Right lobe of liver (tissue), 6 donors: Measurements from ENCODE around the gene GOLT1A. TPM values are rescaled to one million over a fixed set of nuclear protein-coding genes. Genes with fewer than 3 reads are reported as not detected.

Experiments used
- ATAC-seq, 4 donors: fragments of 200-7000 bp; cut with Tn5 transposase; one replicate each; pipeline ENCODE4 v1.9.1; 2020; ENCODE audit warnings: mild to moderate bottlenecking in 4 of 4, moderate library complexity in 4 of 4
- DNase-seq, 3 donors: peaks; one replicate each; pipeline ENCODE4 v3.0.0-alpha.2; 2020
- H3K27ac ChIP-seq, 3 donors: fragments of 200-600 bp; one replicate each; pipeline ENCODE4 v1.8.0; 2022
- H3K27me3 ChIP-seq, 2 donors: fragments of 200-600 bp; one replicate each; pipeline ENCODE4 v1.8.0; 2022
- H3K36me3 ChIP-seq, 4 donors: fragments of 200-600 bp; sonication (generic) in 1 of 4; one replicate each; pipeline versions ENCODE4 v1.5.1 to v1.8.0; 2017 to 2022; ENCODE audit warnings: control low read depth in 1 of 4
- H3K4me1 ChIP-seq, 4 donors: fragments of 200-600 bp; sonication (generic) in 1 of 4; one replicate each; pipeline versions ENCODE4 v1.5.1 to v1.8.0; 2017 to 2022; ENCODE audit warnings: control low read depth in 1 of 4
- H3K4me3 ChIP-seq, 3 donors: fragments of 200-600 bp; one replicate each; pipeline ENCODE4 v1.8.0; 2022
- H3K9me3 ChIP-seq, 4 donors: fragments of 200-600 bp; sonication (generic) in 1 of 4; one replicate each; pipeline versions ENCODE4 v1.5.1 to v1.8.0; 2017 to 2022; ENCODE audit warnings: control low read depth in 1 of 4
- POLR2A ChIP-seq: fragments of 450-650 bp; IDR thresholded peaks from one replicate; pipeline ENCODE4 v1.6.1; 2017; ENCODE audit warnings: antibody characterized with exemption, mild to moderate bottlenecking
- WGBS: methylation state at CpG from one replicate; pipeline ENCODE4 v1.1.6; 2018; ENCODE audit warnings: low coverage, low lambda C conversion rate; ENCODE audit not compliant: insufficient coverage; ENCODE audit errors: missing lambda C conversion rate; 5-methylcytosine and 5-hydroxymethylcytosine counted together
- intact Hi-C, 2 donors: fragments of 100-400 bp; cut with DNase I; formaldehyde crosslinking; loops; one replicate each; pipeline versions ENCODE4 v1.11.2 to v1.14.1; 2022
- total RNA-seq, 6 experiments: library from RNA; depleted of rRNA in 2 of 6; stranded (reverse); fragments of >200 nt in 2 of 6; fragmentation: NEBNext Ultra II Directional in 3 of 6; extraction: Animal tissue kit (Norgen Biotek cat#: 25700) in 3 of 6; gene quantifications; one replicate each; pipeline versions ENCODE4 v1.1.0 to v1.2.4, GENCODE V29; 2016 to 2023
- TF ChIP-seq, protein P1 (sequence below), 4 donors: fragments of 200-600 bp in 3 of 4; fragments of 450-650 bp in 1 of 4; IDR thresholded peaks; one replicate each; pipeline versions ENCODE4 v1.5.1 to v1.8.0; 2016 to 2022; ENCODE audit warnings: antibody characterized with exemption in 4 of 4, mild to moderate bottlenecking in 2 of 4
- donor health status: DM: no; HTN: yes; CAD: no.
- donor health status: DM: no; HTN: no; CAD: no.
- donor health status: DM: no; HTN: no; CAD: no.
- donor health status: DM: no; HTN: yes; CAD: no.
- donor health status: DM: no; HTN: yes; CAD: no.

The GOLT1A gene
- total RNA-seq, 6 experiments from 2014 or later, result 49.4 to 103 (median 74.5) TPM

DNA sequence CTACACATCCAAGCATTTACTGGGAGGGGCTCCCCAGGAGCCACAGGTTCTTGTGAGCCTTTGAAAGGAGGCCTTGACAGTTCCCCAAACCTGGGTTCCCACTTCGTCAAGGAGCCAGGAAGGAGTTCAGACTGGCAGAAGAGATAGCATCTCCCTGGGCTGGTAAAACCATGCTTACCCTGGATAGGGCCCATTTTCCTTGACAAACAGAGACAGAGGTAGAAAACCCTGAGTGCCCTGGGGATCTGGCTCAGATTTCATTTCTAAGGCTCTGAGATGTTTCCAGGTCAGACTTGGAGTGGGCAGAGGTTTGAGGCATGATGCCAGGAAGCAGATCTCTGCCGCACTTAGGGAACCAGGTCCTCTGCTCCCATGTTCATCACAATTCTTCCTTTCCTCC is 64.7 kb downstream of the GOLT1A start:
- 44% methylated on average over 2 of the region's 2 CpGs for WGBS
- Histone ChIP-seq H3K4me3 (peak overlapping the region in 2 of 3 donors; percentile 87 to 98), H3K4me1 (peaks cover 0 to 41% (median 15%) of the 10 kb centered on the region in 4 donors), H3K27ac (peak overlapping the region in 2 of 3 donors; percentile 86 to 89), H3K36me3 (peaks cover 0 to 6% (median 3%) of the 10 kb centered on the region in 4 donors), H3K27me3 (no peaks in the 10 kb centered on the region), H3K9me3 (no peaks in the 10 kb centered on the region)
- TF ChIP-seq POLR2A, result no peak
- TF ChIP-seq, protein P1, sequence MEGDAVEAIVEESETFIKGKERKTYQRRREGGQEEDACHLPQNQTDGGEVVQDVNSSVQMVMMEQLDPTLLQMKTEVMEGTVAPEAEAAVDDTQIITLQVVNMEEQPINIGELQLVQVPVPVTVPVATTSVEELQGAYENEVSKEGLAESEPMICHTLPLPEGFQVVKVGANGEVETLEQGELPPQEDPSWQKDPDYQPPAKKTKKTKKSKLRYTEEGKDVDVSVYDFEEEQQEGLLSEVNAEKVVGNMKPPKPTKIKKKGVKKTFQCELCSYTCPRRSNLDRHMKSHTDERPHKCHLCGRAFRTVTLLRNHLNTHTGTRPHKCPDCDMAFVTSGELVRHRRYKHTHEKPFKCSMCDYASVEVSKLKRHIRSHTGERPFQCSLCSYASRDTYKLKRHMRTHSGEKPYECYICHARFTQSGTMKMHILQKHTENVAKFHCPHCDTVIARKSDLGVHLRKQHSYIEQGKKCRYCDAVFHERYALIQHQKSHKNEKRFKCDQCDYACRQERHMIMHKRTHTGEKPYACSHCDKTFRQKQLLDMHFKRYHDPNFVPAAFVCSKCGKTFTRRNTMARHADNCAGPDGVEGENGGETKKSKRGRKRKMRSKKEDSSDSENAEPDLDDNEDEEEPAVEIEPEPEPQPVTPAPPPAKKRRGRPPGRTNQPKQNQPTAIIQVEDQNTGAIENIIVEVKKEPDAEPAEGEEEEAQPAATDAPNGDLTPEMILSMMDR (IDR thresholded peaks at IDR 0.05), result no peak
- intact Hi-C loops, result no loop called here
- DNase-seq, result no peak
- no peak for ATAC-seq

Other genes with a start within 250 kb of the GOLT1A start
- gene SOX13, start 140.9 kb downstream of the GOLT1A start, total RNA-seq, result 10 to 100 TPM; 12.5 to 29.1 (median 17.1) TPM
- gene ETNK2, start 61.9 kb downstream of the GOLT1A start, total RNA-seq, result 100 to 1,000 TPM in 3 of 6 experiments, 10 to 100 TPM in 3; 30.9 to 231 (median 98.9) TPM
- under 1 TPM in 5 of 6 experiments, not detected in 1; 0.25 to 0.44 (median 0.27) TPM for gene REN, start 47.7 kb downstream of the GOLT1A start, total RNA-seq
- gene KISS1, start 17.5 kb downstream of the GOLT1A start, total RNA-seq, result 1 to 10 TPM in 1 of 6 experiments, under 1 TPM in 2, not detected in 3; 0.51 to 1.1 (median 0.72) TPM
- 10 to 100 TPM; 16.6 to 31.1 (median 22.1) TPM for gene PLEKHA6, start 145.9 kb upstream of the GOLT1A start, total RNA-seq
- gene PPP1R15B, start 197.8 kb upstream of the GOLT1A start, total RNA-seq, result 10 to 100 TPM; 28.6 to 43.6 (median 34.3) TPM